Tongue (tissue), 2 donors: Measurements from ENCODE around the gene IFT172. TPM values are rescaled to one million over a fixed set of nuclear protein-coding genes. Genes with fewer than 3 reads are reported as not detected.
"Not testable (repeated sequence)": the region's sequence is repeated elsewhere in the genome, so short reads cannot be mapped to it uniquely, and the experiment has no call there.

ENCODE experiments used
- DNase-seq: peaks from one replicate; pipeline ENCODE4 v3.0.0-alpha.2; 2015
- total RNA-seq: library from RNA; depleted of rRNA; stranded (reverse); fragments of >200 nt; gene quantifications from one replicate; pipeline ENCODE4 v1.2.3, GENCODE V29; 2014

IFT172 gene, protein sequence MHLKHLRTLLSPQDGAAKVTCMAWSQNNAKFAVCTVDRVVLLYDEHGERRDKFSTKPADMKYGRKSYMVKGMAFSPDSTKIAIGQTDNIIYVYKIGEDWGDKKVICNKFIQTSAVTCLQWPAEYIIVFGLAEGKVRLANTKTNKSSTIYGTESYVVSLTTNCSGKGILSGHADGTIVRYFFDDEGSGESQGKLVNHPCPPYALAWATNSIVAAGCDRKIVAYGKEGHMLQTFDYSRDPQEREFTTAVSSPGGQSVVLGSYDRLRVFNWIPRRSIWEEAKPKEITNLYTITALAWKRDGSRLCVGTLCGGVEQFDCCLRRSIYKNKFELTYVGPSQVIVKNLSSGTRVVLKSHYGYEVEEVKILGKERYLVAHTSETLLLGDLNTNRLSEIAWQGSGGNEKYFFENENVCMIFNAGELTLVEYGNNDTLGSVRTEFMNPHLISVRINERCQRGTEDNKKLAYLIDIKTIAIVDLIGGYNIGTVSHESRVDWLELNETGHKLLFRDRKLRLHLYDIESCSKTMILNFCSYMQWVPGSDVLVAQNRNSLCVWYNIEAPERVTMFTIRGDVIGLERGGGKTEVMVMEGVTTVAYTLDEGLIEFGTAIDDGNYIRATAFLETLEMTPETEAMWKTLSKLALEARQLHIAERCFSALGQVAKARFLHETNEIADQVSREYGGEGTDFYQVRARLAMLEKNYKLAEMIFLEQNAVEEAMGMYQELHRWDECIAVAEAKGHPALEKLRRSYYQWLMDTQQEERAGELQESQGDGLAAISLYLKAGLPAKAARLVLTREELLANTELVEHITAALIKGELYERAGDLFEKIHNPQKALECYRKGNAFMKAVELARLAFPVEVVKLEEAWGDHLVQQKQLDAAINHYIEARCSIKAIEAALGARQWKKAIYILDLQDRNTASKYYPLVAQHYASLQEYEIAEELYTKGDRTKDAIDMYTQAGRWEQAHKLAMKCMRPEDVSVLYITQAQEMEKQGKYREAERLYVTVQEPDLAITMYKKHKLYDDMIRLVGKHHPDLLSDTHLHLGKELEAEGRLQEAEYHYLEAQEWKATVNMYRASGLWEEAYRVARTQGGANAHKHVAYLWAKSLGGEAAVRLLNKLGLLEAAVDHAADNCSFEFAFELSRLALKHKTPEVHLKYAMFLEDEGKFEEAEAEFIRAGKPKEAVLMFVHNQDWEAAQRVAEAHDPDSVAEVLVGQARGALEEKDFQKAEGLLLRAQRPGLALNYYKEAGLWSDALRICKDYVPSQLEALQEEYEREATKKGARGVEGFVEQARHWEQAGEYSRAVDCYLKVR (N-terminal part only)
- total RNA-seq: 23.1 TPM

DNA sequence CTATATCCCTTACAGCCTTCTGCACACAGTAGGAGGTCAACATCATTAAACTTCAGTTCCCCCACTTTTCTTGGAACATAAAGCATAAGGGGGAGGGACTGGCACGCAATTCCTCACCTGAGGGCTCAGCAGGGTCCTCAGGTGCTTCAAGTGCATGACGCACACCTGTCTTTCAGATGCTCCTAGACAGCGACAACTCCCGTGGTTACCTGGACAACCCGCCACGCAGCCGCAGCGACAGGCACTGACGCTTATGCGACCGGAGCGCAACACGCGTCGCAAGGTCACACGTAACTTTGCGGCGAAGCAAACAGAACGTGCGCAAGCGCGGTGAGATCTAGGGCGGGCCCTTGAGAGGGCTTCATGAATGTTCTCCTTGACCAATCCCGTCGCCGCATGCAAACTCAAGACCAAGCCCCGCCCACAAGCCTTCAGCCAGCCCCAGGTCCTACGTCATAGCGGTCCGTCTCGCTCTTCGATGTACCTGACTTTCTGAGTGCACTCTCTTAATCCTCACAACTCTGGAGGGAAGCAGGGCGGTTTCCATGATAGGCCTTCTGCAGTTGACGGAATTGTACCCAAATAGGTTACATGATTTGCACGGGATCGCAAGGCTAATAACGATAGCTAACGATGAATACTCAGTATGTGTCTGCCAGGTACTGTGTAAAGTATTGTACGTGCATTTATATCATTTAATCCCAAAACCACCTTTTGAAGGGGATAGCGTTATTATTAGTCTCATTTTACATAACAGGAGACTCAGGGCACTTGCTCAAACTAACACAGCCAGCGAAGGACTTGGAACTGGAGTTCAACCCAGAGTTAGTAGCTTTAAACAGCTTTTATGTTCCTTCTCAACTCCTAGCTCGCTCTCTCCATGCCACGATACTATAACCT is at the start of gene IFT172:
IFT172 (minus strand) TSS at position 246 of the 900 bp plus-strand sequence; CDS start at position 156, 90 bp downstream.
- peak; percentile 99 for DNase-seq

DNA sequence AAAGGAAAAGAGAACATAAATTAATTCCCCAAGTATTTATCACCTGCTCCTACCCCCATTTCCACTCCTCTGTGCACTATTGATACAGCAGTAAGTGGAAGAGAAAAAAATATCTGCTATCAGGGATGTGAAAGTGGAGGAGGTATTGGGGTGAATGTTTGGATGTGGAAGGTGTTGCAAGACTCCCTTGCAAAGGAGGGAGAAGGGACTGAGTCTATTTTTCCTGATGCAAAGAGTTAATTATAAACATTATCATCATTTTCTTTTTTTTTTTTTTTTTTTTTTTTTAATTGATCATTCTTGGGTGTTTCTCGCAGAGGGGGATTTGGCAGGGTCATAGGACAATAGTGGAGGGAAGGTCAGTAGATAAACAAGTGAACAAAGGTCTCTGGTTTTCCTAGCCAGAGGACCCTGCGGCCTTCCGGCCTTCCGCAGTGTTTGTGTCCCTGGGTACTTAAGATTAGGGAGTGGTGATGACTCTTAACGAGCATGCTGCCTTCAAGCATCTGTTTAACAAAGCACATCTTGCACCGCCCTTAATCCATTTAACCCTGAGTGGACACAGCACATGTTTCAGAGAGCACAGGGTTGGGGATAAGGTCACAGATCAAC is 49.4 kb upstream of the IFT172 start:
- not testable (repeated sequence) for DNase-seq

DNA sequence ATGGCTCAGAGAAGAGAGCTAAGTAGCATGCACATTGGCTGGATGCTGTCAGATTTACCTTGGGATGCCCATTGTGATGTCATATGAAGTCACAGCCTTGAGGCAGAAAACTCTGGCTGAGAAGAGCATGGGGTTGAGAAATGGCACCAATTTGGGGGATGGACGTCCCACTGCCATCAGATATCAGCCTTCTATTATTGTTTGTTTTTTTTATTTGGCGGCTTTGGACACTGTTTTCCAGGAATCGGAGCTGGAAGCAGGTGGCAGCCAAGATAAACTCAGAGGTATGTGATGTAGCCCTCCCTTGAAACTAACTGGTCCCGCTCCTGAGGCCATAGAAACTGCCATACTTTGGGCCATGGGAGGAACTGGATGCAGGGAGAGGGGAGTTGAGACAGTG is 47.7 kb upstream of the IFT172 start:
- no peak for DNase-seq

DNA sequence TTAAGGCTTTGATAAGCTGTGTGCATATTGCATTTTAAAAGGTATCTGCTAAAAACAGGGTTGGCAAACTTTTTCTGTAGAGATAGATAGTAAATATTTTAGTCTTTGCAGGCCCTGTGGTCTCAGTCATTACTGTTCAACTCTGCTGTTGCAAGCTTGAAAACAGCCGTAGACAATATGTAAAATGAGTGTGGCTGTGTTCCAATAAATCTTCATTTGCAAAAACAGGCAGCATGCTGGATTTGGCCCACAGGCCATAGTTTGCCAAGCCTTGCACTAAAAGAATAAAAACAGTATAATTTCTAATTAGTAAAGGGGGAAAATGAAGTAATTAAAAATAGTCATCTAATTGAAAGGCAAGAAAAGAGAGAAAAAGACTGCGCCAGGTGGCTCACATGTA is 42.4 kb upstream of the IFT172 start:
- no peak for DNase-seq

DNA sequence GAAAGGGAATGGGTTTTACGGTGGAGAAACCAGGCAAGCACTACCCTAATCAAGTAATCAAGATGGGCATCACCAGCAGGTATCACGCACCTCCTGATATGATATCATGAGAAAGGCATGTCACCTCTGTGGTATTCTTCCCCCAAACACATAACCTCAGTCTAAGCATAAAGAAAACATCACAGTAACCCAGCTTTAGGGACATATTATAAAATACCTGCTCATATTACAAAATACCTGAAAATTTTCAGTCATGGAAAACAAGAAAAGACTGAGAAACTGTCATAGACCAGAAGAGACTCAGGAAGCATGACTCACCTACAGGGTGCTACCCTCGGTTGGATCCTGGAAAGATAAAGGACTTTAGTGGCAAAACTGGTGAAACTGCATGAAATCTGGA is 37.6 kb upstream of the IFT172 start:
- DNase-seq: no peak

DNA sequence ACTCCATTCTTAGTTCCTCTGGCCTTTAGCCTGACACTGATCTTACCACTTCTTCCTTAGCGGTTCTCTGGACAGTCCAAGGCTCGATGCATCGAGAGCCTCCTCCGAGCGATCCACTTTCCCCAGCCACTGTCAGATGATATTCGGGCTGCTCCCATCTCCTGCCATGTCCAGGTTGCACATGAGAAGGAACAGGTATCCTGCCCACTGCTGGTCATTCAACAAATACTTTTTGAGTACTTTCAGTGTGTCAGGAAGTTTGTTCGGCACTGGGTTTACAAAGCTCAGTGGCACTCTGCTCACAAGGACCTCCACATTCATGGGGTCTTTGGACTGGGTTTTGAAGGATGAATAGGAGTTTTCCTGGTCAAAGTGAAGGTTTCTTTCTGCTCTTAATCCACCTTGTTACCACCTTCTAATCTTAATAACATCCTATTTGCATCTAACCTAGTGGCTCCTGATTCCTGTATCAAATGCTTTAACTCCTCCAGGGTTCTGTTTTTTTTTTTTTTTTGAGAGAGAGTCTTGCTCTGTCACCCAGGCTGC is 32.9 kb upstream of the IFT172 start:
- DNase-seq: no peak

DNA sequence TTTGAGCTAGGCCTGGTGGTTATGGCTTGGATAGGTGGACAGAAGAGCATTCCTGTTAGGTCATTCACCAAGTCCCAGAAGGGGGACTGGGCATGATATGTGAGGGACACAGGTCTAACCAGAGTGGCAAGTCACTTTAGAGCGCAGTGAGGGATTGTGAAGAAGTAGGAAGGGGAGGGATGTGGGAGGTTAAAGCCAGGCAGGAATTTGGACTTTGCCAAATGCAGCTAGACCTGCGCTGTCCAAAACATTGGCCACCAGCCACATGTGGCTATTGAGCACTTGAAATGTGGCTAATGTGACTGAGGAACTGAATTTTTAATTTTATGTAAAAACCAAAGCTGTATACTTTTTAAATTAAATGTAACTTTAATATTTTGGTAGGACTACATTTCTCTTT is 30.8 kb upstream of the IFT172 start:
- no peak for DNase-seq

DNA sequence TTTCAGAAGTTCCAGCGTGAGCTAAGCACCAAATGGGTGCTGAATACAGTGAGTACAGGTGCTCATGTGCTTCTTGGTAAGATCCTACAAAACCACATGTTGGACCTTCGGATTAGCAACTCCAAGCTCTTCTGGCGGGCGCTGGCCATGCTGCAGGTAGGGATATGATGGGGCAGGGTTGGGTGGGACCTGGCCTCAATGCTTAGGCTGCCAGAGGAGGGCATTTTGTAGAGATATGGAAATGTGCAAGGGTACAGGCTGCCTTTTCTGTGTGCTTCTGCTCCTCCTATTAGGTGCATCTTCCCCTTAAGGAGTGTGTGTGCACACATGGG is 29.2 kb upstream of the IFT172 start:
- DNase-seq: no peak

DNA sequence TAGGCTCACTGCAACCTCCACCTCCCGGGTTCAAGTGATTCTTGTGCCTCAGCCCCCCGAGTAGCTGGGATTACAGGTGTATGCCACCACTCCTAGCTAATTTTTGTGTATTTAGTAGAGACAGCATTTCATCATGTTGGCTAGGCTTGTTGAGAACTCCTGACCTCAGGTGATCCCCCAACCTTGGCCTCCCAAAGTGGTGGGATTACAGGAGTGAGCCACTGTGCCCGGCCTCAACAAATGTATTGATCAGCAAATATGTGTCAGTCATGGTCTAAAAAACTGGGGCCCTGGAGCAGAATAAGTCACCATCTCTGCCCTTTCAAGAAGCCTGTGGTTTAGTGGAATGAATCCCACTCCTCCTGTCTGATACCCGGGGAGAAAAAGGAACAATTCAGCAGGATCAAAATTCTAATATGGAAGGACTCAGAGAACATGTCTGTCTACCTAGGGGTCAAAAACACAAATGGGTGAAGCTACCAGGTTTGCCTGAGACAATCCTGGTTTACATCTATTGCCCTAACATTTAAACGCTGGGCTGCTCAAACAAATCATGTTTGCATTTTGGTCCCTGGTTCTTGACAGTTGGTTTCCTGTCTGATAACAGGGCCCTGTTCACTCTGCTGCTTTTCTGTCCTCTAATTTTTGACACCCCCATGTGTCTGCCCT is 28.7 kb upstream of the IFT172 start:
- DNase-seq: no peak

DNA sequence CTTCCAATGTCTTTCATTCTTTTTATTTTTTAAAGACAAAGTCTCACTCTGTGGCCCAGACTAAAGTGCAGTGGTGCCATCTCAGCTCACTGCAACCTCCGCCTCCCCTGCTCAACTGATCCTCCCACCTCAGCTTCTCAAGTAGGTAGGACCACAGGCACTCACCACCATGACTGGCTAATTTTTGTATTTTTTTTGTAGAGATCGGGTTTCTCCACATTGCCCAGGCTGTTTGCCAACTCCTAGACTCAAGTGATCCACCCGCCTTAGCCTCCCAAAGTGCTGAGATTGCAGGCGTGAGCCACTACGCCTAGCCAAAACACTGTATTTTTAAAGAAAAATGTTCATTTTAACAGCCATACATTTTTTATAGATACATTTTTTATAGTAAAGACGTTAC is 19.8 kb upstream of the IFT172 start:
- peak; percentile 32 for DNase-seq

DNA sequence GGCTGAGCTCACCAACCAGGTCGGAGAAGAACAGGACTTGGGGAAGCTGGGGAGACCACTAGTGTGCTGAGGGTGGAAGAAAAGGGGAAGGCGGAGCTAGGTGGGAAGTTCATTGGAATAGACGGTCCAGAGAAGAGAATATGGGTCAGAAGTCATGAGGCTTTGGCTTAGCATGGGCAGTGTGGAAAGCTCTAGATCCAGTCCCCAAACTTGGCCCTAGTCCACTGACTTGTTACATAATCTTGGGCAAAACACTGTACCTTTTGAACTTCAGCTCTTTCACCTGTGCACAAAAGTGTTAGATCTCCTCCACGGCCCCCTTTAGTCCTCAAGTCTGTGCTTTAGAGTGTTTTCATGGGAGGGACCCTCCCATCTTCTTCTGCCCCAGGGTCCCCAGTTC is 17.8 kb upstream of the IFT172 start:
- DNase-seq: no peak

DNA sequence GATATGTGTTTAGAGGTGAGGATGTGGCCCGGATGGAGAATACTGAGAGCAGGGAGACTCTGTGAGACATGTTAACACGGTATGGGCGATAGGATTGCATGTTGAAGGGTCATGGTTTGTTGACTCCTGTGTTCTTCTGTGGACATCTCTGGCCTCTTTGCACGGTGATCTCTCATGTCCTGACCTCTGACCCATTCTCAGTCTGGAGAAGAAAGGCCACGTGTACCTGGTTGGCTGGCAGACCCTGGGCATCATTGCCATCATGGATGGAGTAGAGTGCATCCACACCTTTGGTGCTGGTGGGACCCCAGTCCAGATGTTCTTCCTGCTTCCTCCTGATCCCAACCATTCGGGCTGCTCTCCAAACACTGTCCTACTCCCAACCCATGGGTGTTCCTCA is 17.0 kb upstream of the IFT172 start:
- DNase-seq: no peak

DNA sequence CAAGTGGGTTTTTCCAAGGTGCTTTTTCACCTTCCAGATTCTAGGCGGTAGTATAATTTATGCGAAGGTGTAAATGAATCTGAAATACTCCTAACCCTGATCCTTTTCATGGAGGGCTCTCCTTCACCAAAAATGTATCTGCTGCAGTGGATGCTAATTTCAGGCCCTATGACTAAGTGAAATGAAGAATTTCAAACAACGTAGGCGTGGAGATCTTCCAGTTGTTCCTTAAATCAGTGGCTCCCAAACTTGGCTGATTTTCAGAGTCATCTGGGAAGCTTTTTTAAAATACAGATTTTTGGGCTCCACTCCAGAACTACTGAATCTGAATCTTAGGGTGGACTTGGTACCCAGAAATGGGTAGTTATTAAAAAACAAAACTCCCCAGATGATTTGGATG is 12.6 kb upstream of the IFT172 start:
- no peak for DNase-seq

DNA sequence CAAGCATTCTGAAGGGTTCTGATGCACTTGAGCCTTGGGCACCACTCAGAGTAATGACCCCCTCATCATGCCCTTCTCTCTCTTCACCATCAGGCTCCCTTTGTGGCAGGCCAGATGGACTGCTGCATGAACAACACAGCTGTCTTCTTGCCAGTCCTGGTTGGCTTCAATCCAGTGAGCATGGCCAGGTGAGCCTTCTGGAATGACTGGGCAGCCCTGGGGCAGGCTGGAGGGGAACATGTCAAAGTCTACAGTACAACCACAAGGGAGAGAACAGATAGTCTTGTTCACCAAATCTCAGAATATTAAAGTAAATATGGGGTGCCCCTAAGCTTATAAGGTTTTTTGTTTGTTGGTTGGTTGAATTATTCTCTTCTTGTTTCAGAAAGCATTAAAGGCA is 11.5 kb upstream of the IFT172 start:
- DNase-seq: no peak

DNA sequence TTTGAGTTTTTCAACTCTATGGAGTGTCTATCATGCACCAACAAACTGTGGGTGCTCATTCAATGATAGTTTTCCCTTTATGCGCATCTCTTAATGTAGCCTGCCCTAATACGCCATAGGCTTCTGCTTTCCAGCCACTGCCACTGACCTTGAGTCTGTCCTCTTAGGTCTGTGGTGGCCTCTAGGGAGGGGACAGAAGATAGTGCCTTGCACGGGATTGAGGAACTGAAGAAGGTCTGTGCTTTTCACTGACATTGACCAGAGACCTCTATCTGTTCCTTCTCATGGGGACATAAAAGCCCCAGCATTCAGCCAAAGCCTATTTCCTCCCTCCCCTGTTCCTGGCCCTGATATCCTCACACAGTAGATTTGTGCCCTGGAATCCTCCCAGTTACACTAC is 9.4 kb upstream of the IFT172 start:
- no peak for DNase-seq

DNA sequence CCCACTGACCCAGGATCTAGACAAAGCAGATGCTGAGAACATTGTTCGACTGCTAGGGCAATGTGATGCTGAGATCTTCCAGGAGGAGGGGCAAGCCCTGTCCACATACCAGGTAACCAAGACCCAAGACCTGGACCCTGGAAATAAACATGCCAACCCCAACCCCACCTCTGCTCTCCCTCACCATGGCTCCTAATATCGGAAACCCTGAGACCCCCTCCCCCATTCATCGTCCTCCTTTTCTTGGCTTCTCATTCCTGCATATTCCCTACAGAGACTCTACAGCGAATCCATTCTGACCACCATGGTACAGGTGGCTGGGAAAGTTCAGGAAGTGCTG is 7.7 kb upstream of the IFT172 start:
- no peak for DNase-seq

DNA sequence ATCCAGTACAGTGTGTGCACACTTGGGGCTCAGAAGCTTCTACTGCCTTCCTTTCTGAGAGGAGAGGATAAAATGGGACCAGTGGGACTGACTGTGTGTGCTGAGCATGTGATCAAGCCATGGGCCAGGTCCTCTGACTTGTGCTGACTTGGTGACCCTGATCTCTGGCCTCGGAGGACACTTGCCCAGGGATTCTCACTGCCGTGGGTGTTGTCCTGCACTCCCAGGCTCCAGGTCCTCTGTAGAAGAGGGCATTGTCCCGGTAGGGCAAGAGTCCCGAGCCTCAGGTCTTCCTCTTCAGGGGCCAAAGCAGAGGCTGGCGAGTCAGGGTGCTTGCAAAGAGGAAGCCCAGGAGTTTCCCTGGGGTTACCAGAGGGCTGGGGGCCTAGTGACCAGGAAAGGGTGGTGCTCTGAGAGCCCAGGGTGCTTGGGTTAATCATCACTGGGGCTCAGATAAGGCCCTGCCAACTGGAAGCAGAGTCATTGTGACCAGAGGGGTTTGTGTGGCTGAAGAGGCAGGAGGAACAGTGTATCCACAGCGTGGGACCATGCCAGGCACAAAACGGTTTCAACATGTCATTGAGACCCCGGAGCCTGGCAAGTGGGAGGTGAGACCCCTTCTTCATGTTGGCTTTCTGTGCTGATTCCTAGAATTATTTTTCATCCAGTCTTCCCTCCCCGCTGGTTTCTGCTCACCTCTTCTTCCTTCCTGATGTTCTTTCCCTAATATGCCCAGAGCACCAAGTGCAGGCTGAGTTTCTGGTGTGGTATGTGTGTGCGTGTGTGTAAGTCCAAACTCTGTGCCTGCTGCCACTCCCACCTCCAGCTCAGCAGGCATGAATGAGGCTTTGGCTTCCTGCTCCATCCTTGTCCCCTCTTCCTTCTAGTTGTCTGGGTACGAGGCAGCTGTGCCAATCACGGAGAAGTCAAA is 7.1 kb upstream of the IFT172 start, which contains the start of gene GCKR:
GCKR (plus strand) TSS at position 483 of the 931 bp plus-strand sequence; CDS start at position 549, 66 bp downstream.
- DNase-seq: no peak

DNA sequence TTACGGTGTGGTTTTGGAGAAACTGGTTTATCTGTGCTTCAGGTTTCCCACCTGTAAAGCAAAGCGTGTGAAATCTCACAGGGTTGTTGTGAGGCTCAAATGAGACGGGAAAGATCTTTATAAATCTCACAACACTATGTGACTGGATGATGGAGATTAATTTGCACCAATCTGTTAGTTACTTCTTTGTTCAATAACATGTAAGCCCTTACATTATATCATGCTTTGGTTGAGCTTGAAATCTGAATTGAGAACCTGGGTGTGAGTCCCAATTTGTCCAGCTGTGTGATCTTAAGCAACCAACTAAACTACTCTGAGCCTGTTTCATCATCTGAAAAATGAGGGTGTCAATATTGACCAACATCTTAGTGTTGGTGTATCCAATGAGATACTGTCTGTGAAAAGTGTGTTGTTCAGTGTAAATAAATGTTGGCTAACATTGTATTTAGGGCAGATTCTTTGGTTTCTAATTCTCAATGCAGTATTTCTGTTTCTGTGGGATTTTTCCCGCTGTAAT is 6.4 kb upstream of the IFT172 start:
- no peak for DNase-seq
